Measurements from ENCODE around the gene ROGDI.

GRCh38 chr16:4760221-4760910 is 42.1 kb downstream of the ROGDI start:
- no peak for TF ChIP-seq POLR2A (IDR thresholded peaks at IDR 0.05)
- TF ChIP-seq, protein P1, sequence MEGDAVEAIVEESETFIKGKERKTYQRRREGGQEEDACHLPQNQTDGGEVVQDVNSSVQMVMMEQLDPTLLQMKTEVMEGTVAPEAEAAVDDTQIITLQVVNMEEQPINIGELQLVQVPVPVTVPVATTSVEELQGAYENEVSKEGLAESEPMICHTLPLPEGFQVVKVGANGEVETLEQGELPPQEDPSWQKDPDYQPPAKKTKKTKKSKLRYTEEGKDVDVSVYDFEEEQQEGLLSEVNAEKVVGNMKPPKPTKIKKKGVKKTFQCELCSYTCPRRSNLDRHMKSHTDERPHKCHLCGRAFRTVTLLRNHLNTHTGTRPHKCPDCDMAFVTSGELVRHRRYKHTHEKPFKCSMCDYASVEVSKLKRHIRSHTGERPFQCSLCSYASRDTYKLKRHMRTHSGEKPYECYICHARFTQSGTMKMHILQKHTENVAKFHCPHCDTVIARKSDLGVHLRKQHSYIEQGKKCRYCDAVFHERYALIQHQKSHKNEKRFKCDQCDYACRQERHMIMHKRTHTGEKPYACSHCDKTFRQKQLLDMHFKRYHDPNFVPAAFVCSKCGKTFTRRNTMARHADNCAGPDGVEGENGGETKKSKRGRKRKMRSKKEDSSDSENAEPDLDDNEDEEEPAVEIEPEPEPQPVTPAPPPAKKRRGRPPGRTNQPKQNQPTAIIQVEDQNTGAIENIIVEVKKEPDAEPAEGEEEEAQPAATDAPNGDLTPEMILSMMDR (IDR thresholded peaks at IDR 0.05), result no peak
